Hepatocyte (in vitro differentiated cells): Measurements from ENCODE around the gene FAM83B. TPM values are rescaled to one million over a fixed set of nuclear protein-coding genes. Genes with fewer than 3 reads are reported as not detected.

Experiments
- DNase-seq: peaks from one replicate; pipeline ENCODE4 v3.0.0-alpha.2; 2016; ENCODE audit warnings: low spot score
- H2AFZ ChIP-seq: fragments of 200-600 bp; sonication (generic); 2 replicates; pipeline ENCODE4 v1.6.0; 2016; ENCODE audit warnings: antibody characterized with exemption, mild to moderate bottlenecking
- H3K27ac ChIP-seq: fragments of 200-600 bp; sonication (generic); 2 replicates; pipeline ENCODE4 v1.5.1; 2016; ENCODE audit warnings: mild to moderate bottlenecking
- H3K27me3 ChIP-seq: fragments of 200-600 bp; sonication (generic); 2 replicates; pipeline ENCODE4 v1.6.1; 2016
- H3K36me3 ChIP-seq: fragments of 200-600 bp; sonication (generic); replicated peaks from 2 replicates; pipeline ENCODE4 v1.5.1; 2016; ENCODE audit warnings: low read depth; ENCODE audit not compliant: insufficient read depth
- H3K4me1 ChIP-seq: fragments of 200-600 bp; sonication (generic); 2 replicates; pipeline ENCODE4 v1.5.1; 2016; ENCODE audit warnings: mild to moderate bottlenecking, moderate library complexity; ENCODE audit not compliant: insufficient read depth
- H3K4me2 ChIP-seq: fragments of 200-600 bp; sonication (generic); 2 replicates; pipeline ENCODE4 v1.6.0; 2016
- H3K4me3 ChIP-seq: fragments of 200-600 bp; sonication (generic); 2 replicates; pipeline ENCODE4 v1.5.1; 2016; ENCODE audit warnings: mild to moderate bottlenecking
- H3K79me2 ChIP-seq: fragments of 200-600 bp; sonication (generic); 2 replicates; pipeline ENCODE4 v1.6.0; 2017; ENCODE audit warnings: mild to moderate bottlenecking
- H3K9me2 ChIP-seq: fragments of 200-600 bp; sonication (generic); replicated peaks from 2 replicates; pipeline ENCODE4 v1.6.0; 2017; ENCODE audit warnings: mild to moderate bottlenecking; ENCODE audit not compliant: insufficient read depth
- H3K9me3 ChIP-seq: fragments of 200-600 bp; sonication (generic); 2 replicates; pipeline ENCODE4 v1.5.1; 2016; ENCODE audit warnings: low read depth, mild to moderate bottlenecking
- H4K20me1 ChIP-seq: fragments of 200-600 bp; sonication (generic); 2 replicates; pipeline ENCODE4 v1.6.0; 2016; ENCODE audit warnings: mild to moderate bottlenecking; ENCODE audit not compliant: insufficient read depth, poor library complexity, severe bottlenecking
- EZH2 ChIP-seq: fragments of 200-600 bp; sonication (generic); IDR thresholded peaks from 2 replicates; pipeline ENCODE4 v1.6.1; 2016; ENCODE audit warnings: antibody characterized with exemption, mild to moderate bottlenecking, borderline replicate concordance
- EZH2phosphoT487 ChIP-seq: fragments of 200-600 bp; sonication (generic); IDR thresholded peaks from one replicate; pipeline ENCODE4 v1.6.1; 2018; ENCODE audit warnings: antibody characterized with exemption, mild to moderate bottlenecking, low read depth, moderate library complexity; ENCODE audit not compliant: unreplicated experiment, severe bottlenecking
- WGBS: methylation state at CpG from one replicate; pipeline ENCODE4 v1.1.6; 2016; ENCODE audit warnings: low lambda C conversion rate; ENCODE audit errors: missing lambda C conversion rate; 5-methylcytosine and 5-hydroxymethylcytosine counted together
- polyA plus RNA-seq: library from polyadenylated mRNA; unstranded; fragments of >200 nt; fragmentation: Nextera tagmentation; extraction: Ambion mirVana; gene quantifications from 2 replicates; pipeline ENCODE4 v1.2.1, GENCODE V29; 2016
- total RNA-seq: library from RNA; depleted of rRNA; stranded (reverse); fragments of >200 nt; gene quantifications from 2 replicates; pipeline ENCODE4 v1.2.3, GENCODE V29; 2014
- TF ChIP-seq, protein P1 (sequence below): fragments of 200-600 bp; sonication (generic); IDR thresholded peaks from 2 replicates; pipeline ENCODE4 v1.5.1; 2016; ENCODE audit warnings: antibody characterized with exemption, mild to moderate bottlenecking; ENCODE audit not compliant: poor library complexity

The FAM83B gene
- total and polyA plus RNA-seq, 2 experiments from 2014 or later: 5.5 to 29.2 TPM

- no peaks in the 10 kb centered on the region for H3K79me2 ChIP-seq
- no peak for DNase-seq
- peaks cover 11% of the 10 kb centered on the region for H3K4me1 ChIP-seq
- TF ChIP-seq EZH2phosphoT487 (no peak), EZH2 (no peak)
- TF ChIP-seq, protein P1, sequence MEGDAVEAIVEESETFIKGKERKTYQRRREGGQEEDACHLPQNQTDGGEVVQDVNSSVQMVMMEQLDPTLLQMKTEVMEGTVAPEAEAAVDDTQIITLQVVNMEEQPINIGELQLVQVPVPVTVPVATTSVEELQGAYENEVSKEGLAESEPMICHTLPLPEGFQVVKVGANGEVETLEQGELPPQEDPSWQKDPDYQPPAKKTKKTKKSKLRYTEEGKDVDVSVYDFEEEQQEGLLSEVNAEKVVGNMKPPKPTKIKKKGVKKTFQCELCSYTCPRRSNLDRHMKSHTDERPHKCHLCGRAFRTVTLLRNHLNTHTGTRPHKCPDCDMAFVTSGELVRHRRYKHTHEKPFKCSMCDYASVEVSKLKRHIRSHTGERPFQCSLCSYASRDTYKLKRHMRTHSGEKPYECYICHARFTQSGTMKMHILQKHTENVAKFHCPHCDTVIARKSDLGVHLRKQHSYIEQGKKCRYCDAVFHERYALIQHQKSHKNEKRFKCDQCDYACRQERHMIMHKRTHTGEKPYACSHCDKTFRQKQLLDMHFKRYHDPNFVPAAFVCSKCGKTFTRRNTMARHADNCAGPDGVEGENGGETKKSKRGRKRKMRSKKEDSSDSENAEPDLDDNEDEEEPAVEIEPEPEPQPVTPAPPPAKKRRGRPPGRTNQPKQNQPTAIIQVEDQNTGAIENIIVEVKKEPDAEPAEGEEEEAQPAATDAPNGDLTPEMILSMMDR: no peak
- no peak overlapping the region for H2AFZ ChIP-seq
- no peak overlapping the region for H3K4me2 ChIP-seq
- H3K4me3 ChIP-seq: no peak overlapping the region
- H3K9me2 ChIP-seq: no peaks in the 10 kb centered on the region
- no peaks in the 10 kb centered on the region for H3K36me3 ChIP-seq
- H3K27ac ChIP-seq: no peak overlapping the region
- no peaks in the 10 kb centered on the region for H3K27me3 ChIP-seq
- H4K20me1 ChIP-seq: no peaks in the 10 kb centered on the region
- H3K9me3 ChIP-seq: no peaks in the 10 kb centered on the region
Measured at GRCh38 chr6:54932622-54933021, 86.1 kb downstream of the FAM83B start.

DNA sequence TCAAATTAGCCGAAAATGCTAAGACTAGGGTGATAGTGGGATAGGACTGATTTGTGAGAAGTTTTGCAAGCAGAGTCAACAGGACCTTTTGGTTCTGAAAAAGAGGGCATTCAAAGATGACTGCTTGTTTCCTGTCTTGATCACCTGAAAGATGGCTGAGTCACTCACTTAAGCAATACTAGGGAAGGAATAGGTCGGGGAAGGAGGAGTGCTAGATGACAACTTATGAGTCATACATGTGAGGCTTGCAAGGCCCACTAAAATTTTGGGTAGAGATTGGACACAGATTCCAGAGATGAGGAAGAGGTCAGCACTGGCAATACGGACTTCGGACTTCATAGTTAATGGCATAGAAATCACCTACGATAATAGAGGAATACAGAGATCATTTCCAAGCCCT lies 89.2 kb downstream of the FAM83B start:
- DNase-seq: peak; percentile 54
- Histone ChIP-seq H2AFZ (no peak overlapping the region), H3K79me2 (peaks cover 2% of the 10 kb centered on the region), H3K27me3 (no peaks in the 10 kb centered on the region), H3K36me3 (no peaks in the 10 kb centered on the region), H3K4me2 (no peak overlapping the region), H3K9me3 (no peaks in the 10 kb centered on the region), H3K9me2 (no peaks in the 10 kb centered on the region), H3K27ac (peak overlapping the region; percentile 57), H4K20me1 (no peaks in the 10 kb centered on the region), H3K4me1 (peaks cover 11% of the 10 kb centered on the region), H3K4me3 (no peak overlapping the region)
- no peak for TF ChIP-seq EZH2phosphoT487
- TF ChIP-seq, protein P1: no peak
- TF ChIP-seq EZH2: no peak
- WGBS: 80% methylated on average over 5 of the region's 5 CpGs

DNA sequence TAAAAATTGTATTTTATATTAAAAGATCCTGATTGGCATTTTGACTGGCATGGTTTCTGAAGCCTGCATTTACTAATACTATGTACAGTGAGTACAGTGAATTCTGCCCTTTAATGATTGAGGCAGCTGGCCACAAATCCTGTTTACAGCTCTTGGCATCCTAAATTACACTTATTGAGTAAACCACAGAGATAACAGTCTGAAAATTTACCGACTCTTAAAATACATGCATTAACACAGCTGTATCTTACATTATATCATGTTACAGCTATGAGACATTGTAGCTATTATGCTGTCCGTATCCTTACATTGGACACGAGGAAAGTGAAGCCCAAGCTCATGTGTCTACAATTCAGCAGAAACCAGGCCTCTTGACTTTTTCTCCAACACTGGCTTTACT lies 90.8 kb downstream of the FAM83B start:
- Histone ChIP-seq H3K4me1 (peaks cover 11% of the 10 kb centered on the region), H4K20me1 (no peaks in the 10 kb centered on the region), H3K79me2 (peaks cover 2% of the 10 kb centered on the region), H3K4me3 (no peak overlapping the region), H3K27me3 (no peaks in the 10 kb centered on the region), H3K36me3 (no peaks in the 10 kb centered on the region), H3K27ac (no peak overlapping the region), H3K9me2 (no peaks in the 10 kb centered on the region), H3K4me2 (no peak overlapping the region), H3K9me3 (no peaks in the 10 kb centered on the region), H2AFZ (no peak overlapping the region)
- no peak for DNase-seq
- TF ChIP-seq, protein P1: no peak
- no peak for TF ChIP-seq EZH2
- TF ChIP-seq EZH2phosphoT487: no peak
- WGBS: 58% methylated on average over 3 of the region's 3 CpGs

- Histone ChIP-seq H3K9me2 (no peaks in the 10 kb centered on the region), H3K4me1 (no peaks in the 10 kb centered on the region), H3K36me3 (no peaks in the 10 kb centered on the region), H3K27ac (no peak overlapping the region), H3K4me3 (no peak overlapping the region), H3K4me2 (no peak overlapping the region), H2AFZ (no peak overlapping the region), H3K27me3 (no peaks in the 10 kb centered on the region), H3K79me2 (no peaks in the 10 kb centered on the region), H3K9me3 (no peaks in the 10 kb centered on the region), H4K20me1 (no peaks in the 10 kb centered on the region)
- no peak for DNase-seq
- TF ChIP-seq EZH2phosphoT487 (no peak), EZH2 (no peak)
- TF ChIP-seq, protein P1: no peak
Measured at GRCh38 chr6:54957698-54958097, 111.1 kb downstream of the FAM83B start.
